ENCODE results near the gene ACBD7.

DNA sequence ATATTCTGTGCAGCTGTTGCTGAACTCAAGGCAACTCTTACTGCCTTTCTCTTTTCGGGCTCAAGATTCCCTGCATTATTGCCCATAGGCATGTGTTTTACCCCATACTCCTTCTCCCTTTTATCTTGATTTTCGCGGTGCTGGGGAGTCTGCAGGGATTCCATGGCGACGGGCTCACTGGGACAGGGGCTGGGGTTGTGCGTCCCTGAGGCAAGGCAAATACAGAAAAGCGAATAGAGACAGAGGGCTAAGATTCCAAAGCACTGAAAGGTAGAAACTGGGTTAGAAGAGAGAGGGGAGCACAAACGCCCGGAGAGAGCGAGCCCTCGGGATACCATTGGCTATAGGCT, 8.1 kb upstream of the ACBD7 start:
- TF ChIP-seq POLR2A (IDR thresholded peaks at IDR 0.05; ENCODE audit: extremely low read depth, insufficient read length) = no peak
- TF ChIP-seq, protein P1, sequence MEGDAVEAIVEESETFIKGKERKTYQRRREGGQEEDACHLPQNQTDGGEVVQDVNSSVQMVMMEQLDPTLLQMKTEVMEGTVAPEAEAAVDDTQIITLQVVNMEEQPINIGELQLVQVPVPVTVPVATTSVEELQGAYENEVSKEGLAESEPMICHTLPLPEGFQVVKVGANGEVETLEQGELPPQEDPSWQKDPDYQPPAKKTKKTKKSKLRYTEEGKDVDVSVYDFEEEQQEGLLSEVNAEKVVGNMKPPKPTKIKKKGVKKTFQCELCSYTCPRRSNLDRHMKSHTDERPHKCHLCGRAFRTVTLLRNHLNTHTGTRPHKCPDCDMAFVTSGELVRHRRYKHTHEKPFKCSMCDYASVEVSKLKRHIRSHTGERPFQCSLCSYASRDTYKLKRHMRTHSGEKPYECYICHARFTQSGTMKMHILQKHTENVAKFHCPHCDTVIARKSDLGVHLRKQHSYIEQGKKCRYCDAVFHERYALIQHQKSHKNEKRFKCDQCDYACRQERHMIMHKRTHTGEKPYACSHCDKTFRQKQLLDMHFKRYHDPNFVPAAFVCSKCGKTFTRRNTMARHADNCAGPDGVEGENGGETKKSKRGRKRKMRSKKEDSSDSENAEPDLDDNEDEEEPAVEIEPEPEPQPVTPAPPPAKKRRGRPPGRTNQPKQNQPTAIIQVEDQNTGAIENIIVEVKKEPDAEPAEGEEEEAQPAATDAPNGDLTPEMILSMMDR (IDR thresholded peaks at IDR 0.05; ENCODE audit: low read depth, low read length) = no peak
- TF ChIP-seq, protein P2, sequence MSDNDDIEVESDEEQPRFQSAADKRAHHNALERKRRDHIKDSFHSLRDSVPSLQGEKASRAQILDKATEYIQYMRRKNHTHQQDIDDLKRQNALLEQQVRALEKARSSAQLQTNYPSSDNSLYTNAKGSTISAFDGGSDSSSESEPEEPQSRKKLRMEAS (IDR thresholded peaks at IDR 0.05; ENCODE audit: low read depth, low read length) = no peak
